Parathyroid adenoma (tissue), 2 donors: ENCODE results near the gene NRIP1.

Source experiments
- H2AFZ ChIP-seq: fragments of 300-600 bp; sonication (generic); one replicate; pipeline ENCODE4 v1.7.0; 2017; ENCODE audit warnings: antibody characterized with exemption, mild to moderate bottlenecking
- H3K27ac ChIP-seq: fragments of 300-600 bp; sonication (generic); one replicate; pipeline ENCODE4 v1.7.0; 2017
- H3K27me3 ChIP-seq: fragments of 300-600 bp; sonication (generic); one replicate; pipeline ENCODE4 v1.7.0; 2017; ENCODE audit warnings: low read length; ENCODE audit not compliant: control insufficient read depth, insufficient read depth
- H3K36me3 ChIP-seq: fragments of 300-600 bp; sonication (generic); one replicate; pipeline ENCODE4 v1.7.0; 2017; ENCODE audit warnings: low read length; ENCODE audit not compliant: control insufficient read depth, insufficient read depth
- H3K4me1 ChIP-seq: fragments of 300-600 bp; sonication (generic); one replicate; pipeline ENCODE4 v1.7.0; 2017; ENCODE audit warnings: control low read depth
- H3K4me2 ChIP-seq: fragments of 300-600 bp; sonication (generic); one replicate; pipeline ENCODE4 v1.7.0; 2017; ENCODE audit warnings: low read length
- H3K4me3 ChIP-seq: fragments of 300-600 bp; sonication (generic); one replicate; pipeline ENCODE4 v1.7.0; 2017; ENCODE audit warnings: low read depth, low read length
- H3K79me2 ChIP-seq: fragments of 300-600 bp; sonication (generic); one replicate; pipeline ENCODE4 v1.7.0; 2017; ENCODE audit warnings: control low read depth
- H3K9ac ChIP-seq: fragments of 300-600 bp; sonication (generic); one replicate; pipeline ENCODE4 v1.7.0; 2017; ENCODE audit warnings: mild to moderate bottlenecking
- H3K9me3 ChIP-seq: fragments of 300-600 bp; sonication (generic); one replicate; pipeline ENCODE4 v1.7.0; 2017; ENCODE audit warnings: low read length; ENCODE audit not compliant: control insufficient read depth
- CTCF ChIP-seq: fragments of 300-600 bp; sonication (generic); IDR thresholded peaks from one replicate; pipeline ENCODE4 v1.7.0; 2017; ENCODE audit warnings: antibody characterized with exemption, mild to moderate bottlenecking
- donor health status: primary hyperparathyroidism.

Gene NRIP1

GRCh38 chr21:14962217-14962616, 102.6 kb downstream of the NRIP1 start:
- Histone ChIP-seq H2AFZ (no peak overlapping the region), H3K4me1 (no peaks in the 10 kb centered on the region)
- no peak for TF ChIP-seq CTCF

GRCh38 chr21:14961502-14961901, 103.3 kb downstream of the NRIP1 start:
- H3K27ac ChIP-seq, result no peak overlapping the region
- no peak overlapping the region for H2AFZ ChIP-seq
- no peaks in the 10 kb centered on the region for H3K27me3 ChIP-seq
- no peaks in the 10 kb centered on the region for H3K79me2 ChIP-seq
- TF ChIP-seq CTCF, result no peak
- H3K4me3 ChIP-seq, result no peak overlapping the region
- no peaks in the 10 kb centered on the region for H3K9me3 ChIP-seq
- H3K4me1 ChIP-seq, result no peaks in the 10 kb centered on the region
- no peak overlapping the region for H3K4me2 ChIP-seq
- H3K9ac ChIP-seq, result no peak overlapping the region
- no peaks in the 10 kb centered on the region for H3K36me3 ChIP-seq

More at GRCh38 chr21:14962217-14962616, 102.6 kb downstream of the NRIP1 start:
- Histone ChIP-seq H3K4me2 (no peak overlapping the region), H3K36me3 (no peaks in the 10 kb centered on the region), H3K27ac (no peak overlapping the region), H3K4me3 (no peak overlapping the region), H3K27me3 (no peaks in the 10 kb centered on the region), H3K9ac (no peak overlapping the region), H3K79me2 (no peaks in the 10 kb centered on the region), H3K9me3 (no peaks in the 10 kb centered on the region)

DNA sequence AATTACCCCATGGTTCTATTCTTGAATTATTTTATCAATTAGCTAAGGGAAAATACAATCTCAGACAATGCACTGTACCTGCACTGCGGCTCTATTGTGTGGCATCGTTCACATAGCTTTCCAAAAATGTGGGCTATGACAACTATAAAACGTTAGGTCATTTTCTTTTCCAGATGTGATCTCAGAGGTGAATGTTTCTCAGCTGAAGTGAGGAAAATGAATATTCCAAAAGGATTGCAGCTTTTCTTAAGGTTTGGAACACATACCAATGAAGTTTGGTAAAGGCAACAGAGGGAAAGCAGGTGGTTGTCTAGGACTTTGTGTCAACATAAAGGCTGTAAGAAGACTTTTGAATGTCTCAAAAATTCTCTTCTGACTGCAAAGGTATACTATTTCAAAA, 105.5 kb downstream of the NRIP1 start:
- H3K27me3 ChIP-seq, result no peaks in the 10 kb centered on the region
- H3K4me1 ChIP-seq, result no peaks in the 10 kb centered on the region
- no peaks in the 10 kb centered on the region for H3K36me3 ChIP-seq
- H3K9me3 ChIP-seq, result no peaks in the 10 kb centered on the region
- H3K4me2 ChIP-seq, result no peak overlapping the region
- no peak overlapping the region for H2AFZ ChIP-seq
- no peak overlapping the region for H3K4me3 ChIP-seq
- TF ChIP-seq CTCF, result no peak
- no peak overlapping the region for H3K27ac ChIP-seq
- H3K79me2 ChIP-seq, result no peaks in the 10 kb centered on the region
- no peak overlapping the region for H3K9ac ChIP-seq

- no peak overlapping the region for H3K4me2 ChIP-seq
- H3K4me1 ChIP-seq, result no peaks in the 10 kb centered on the region
- no peak overlapping the region for H3K4me3 ChIP-seq
- H3K79me2 ChIP-seq, result no peaks in the 10 kb centered on the region
- H3K9me3 ChIP-seq, result no peaks in the 10 kb centered on the region
- no peak overlapping the region for H2AFZ ChIP-seq
- H3K36me3 ChIP-seq, result no peaks in the 10 kb centered on the region
- TF ChIP-seq CTCF, result no peak
- no peak overlapping the region for H3K27ac ChIP-seq
- no peak overlapping the region for H3K9ac ChIP-seq
- H3K27me3 ChIP-seq, result no peaks in the 10 kb centered on the region
These were observed 107.0 kb downstream of the NRIP1 start for GRCh38 chr21:14957836-14958235.

- H2AFZ ChIP-seq, result no peak overlapping the region
- no peaks in the 10 kb centered on the region for H3K79me2 ChIP-seq
- no peak overlapping the region for H3K4me3 ChIP-seq
- H3K27ac ChIP-seq, result no peak overlapping the region
- no peak overlapping the region for H3K4me2 ChIP-seq
- TF ChIP-seq CTCF, result no peak
- no peak overlapping the region for H3K9ac ChIP-seq
- H3K36me3 ChIP-seq, result no peaks in the 10 kb centered on the region
- no peaks in the 10 kb centered on the region for H3K27me3 ChIP-seq
- H3K9me3 ChIP-seq, result no peaks in the 10 kb centered on the region
- H3K4me1 ChIP-seq, result no peaks in the 10 kb centered on the region
These were observed 108.0 kb downstream of the NRIP1 start for GRCh38 chr21:14956807-14957206.
